Colonic mucosa (tissue), 4 donors: Measurements from ENCODE around the gene HSDL1. TPM values are rescaled to one million over a fixed set of nuclear protein-coding genes. Genes with fewer than 3 reads are reported as not detected.

Experiments used
- DNase-seq: peaks from one replicate; pipeline ENCODE4 v3.0.0-alpha.2; 2020
- H3K27ac ChIP-seq: fragments of 200-600 bp; one replicate; pipeline ENCODE4 v1.8.0; 2021
- H3K27me3 ChIP-seq: fragments of 200-600 bp; one replicate; pipeline ENCODE4 v1.8.0; 2021
- H3K36me3 ChIP-seq: fragments of 200-600 bp; one replicate; pipeline ENCODE4 v1.8.0; 2021
- H3K4me1 ChIP-seq: fragments of 200-600 bp; one replicate; pipeline ENCODE4 v1.8.0; 2021; ENCODE audit warnings: mild to moderate bottlenecking
- H3K4me3 ChIP-seq: fragments of 200-600 bp; one replicate; pipeline ENCODE4 v1.8.0; 2021
- H3K9ac ChIP-seq, 2 donors: one replicate each; pipeline ENCODE4 v1.7.0; 2013; ENCODE audit warnings: control low read depth in 2 of 2, low read depth in 2 of 2, low read length in 2 of 2
- H3K9me3 ChIP-seq: fragments of 200-600 bp; one replicate; pipeline ENCODE4 v1.8.0; 2021
- CTCF ChIP-seq: fragments of 200-600 bp; IDR thresholded peaks from one replicate; pipeline ENCODE4 v1.8.0; 2022; ENCODE audit warnings: antibody characterized with exemption, mild to moderate bottlenecking
- intact Hi-C: fragments of 100-400 bp; cut with DNase I; formaldehyde crosslinking; loops from one replicate; pipeline ENCODE4 v1.14.1; 2022
- total RNA-seq, 2 donors: library from RNA; stranded (reverse); fragmentation: NEBNext Ultra II Directional in 1 of 2; extraction: Animal tissue kit (Norgen Biotek cat#: 25700) in 1 of 2; gene quantifications; one replicate each; pipeline ENCODE4 v1.2.1, GENCODE V29; 2021
- donor health status: healthy.
- donor health status: DM: no; HTN: no; CAD: no.
- donor health status: DM: no; HTN: no; CAD: no.

The HSDL1 gene
- total RNA-seq, 2 donors from 2014 or later: 10.7 to 12.9 TPM

GRCh38 chr16:84079664-84080063 lies 65.3 kb downstream of the HSDL1 start:
- intact Hi-C loops: no loop called here
- Histone ChIP-seq H3K9me3 (no peaks in the 10 kb centered on the region), H3K9ac (no peak overlapping the region), H3K27ac (no peak overlapping the region), H3K27me3 (no peaks in the 10 kb centered on the region), H3K36me3 (no peaks in the 10 kb centered on the region), H3K4me3 (no peak overlapping the region), H3K4me1 (no peaks in the 10 kb centered on the region)
- no peak for DNase-seq
- no peak for TF ChIP-seq CTCF

- TF ChIP-seq CTCF: no peak
- no peak overlapping the region for H3K27ac ChIP-seq
- H3K4me3 ChIP-seq: no peak overlapping the region
- no peaks in the 10 kb centered on the region for H3K4me1 ChIP-seq
- H3K36me3 ChIP-seq: no peaks in the 10 kb centered on the region
- H3K9me3 ChIP-seq: no peaks in the 10 kb centered on the region
- H3K27me3 ChIP-seq: no peaks in the 10 kb centered on the region
- intact Hi-C loops: no loop called here
- H3K9ac ChIP-seq: no peak overlapping the region
- DNase-seq: no peak
These were observed 69.6 kb downstream of the HSDL1 start for GRCh38 chr16:84075376-84075775.

DNA sequence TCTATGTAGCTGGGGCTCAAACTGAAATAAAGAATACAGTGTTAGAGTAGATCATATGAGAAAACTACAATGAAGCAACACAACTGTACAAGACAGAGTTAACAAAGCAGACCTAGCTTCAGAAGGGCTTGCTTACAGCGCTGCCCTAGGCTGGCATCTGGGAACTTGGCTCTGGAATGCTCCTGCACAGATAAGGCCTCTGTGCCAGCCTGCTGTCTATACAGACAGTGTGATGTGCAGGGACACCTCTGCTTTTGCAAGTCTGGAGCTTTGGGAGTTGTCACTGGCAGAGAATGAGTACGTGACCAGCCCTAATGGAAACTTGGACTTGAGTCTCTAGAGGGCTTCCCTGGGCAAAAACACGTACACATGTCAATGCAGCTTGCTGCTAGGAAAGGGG lies 70.3 kb downstream of the HSDL1 start:
- intact Hi-C loops: no loop called here
- no peaks in the 10 kb centered on the region for H3K36me3 ChIP-seq
- no peaks in the 10 kb centered on the region for H3K27me3 ChIP-seq
- H3K4me1 ChIP-seq: no peaks in the 10 kb centered on the region
- no peak for DNase-seq
- H3K27ac ChIP-seq: no peak overlapping the region
- TF ChIP-seq CTCF: no peak
- no peak overlapping the region for H3K4me3 ChIP-seq
- no peaks in the 10 kb centered on the region for H3K9me3 ChIP-seq
- no peak overlapping the region for H3K9ac ChIP-seq

Other genes starting within 250 kb of the HSDL1 start
- gene MLYCD, start 246.1 kb downstream of the HSDL1 start, total RNA-seq: 10 to 100 TPM in 1 of 2 donors, 1 to 10 TPM in 1; 5.5 to 10.6 TPM
- gene OSGIN1, start 191.9 kb downstream of the HSDL1 start, total RNA-seq: 10 to 100 TPM in 1 of 2 donors, 1 to 10 TPM in 1; 9.4 to 11.9 TPM
- gene NECAB2, start 176.9 kb downstream of the HSDL1 start, total RNA-seq: under 1 TPM; 0.25 to 0.42 TPM
- not detected for gene SLC38A8, start 102.4 kb downstream of the HSDL1 start, total RNA-seq
- gene MBTPS1, start 28.2 kb downstream of the HSDL1 start, total RNA-seq: 10 to 100 TPM; 69.6 to 80.7 TPM
- under 1 TPM in 1 of 2 donors, not detected in 1; 0.20 TPM for gene DNAAF1, start 131 bp upstream of the HSDL1 start, total RNA-seq
- gene TAF1C, start 41.9 kb upstream of the HSDL1 start, total RNA-seq: 10 to 100 TPM; 17.2 to 45.6 TPM
- not detected for gene ADAD2, start 46.0 kb upstream of the HSDL1 start, total RNA-seq
- gene KCNG4, start 94.8 kb upstream of the HSDL1 start, total RNA-seq: not detected
- gene WFDC1, start 149.7 kb upstream of the HSDL1 start, total RNA-seq: 10 to 100 TPM in 1 of 2 donors, 1 to 10 TPM in 1; 4.4 to 17.4 TPM
- 100 to 1,000 TPM; 126 to 220 TPM for gene ATP2C2, start 223.4 kb upstream of the HSDL1 start, total RNA-seq